ENCODE results near the gene METTL27.

- TF ChIP-seq FOXK2 (IDR thresholded peaks at IDR 0.05), result no peak
- TF ChIP-seq TARDBP (IDR thresholded peaks at IDR 0.05), result no peak
Measured at GRCh38 chr7:73812996-73813395, 29.3 kb downstream of the METTL27 start.

Data from HEK293T (cell line).